Daoy (cell line): Measurements from ENCODE around the gene IRF9. TPM values are rescaled to one million over a fixed set of nuclear protein-coding genes. Genes with fewer than 3 reads are reported as not detected.

Source experiments
- DNase-seq: peaks from one replicate; pipeline ENCODE4 v3.0.0-alpha.2; 2015; ENCODE audit warnings: low read depth
- total RNA-seq: library from RNA; depleted of rRNA; stranded (reverse); fragments of >200 nt; shearing (Covaris generic); gene quantifications from 2 replicates; pipeline ENCODE4 v1.2.3, GENCODE V29; 2014; rRNA removed

The IRF9 gene
- total RNA-seq, 1 experiment from 2014 or later, result 7.9 TPM

DNA sequence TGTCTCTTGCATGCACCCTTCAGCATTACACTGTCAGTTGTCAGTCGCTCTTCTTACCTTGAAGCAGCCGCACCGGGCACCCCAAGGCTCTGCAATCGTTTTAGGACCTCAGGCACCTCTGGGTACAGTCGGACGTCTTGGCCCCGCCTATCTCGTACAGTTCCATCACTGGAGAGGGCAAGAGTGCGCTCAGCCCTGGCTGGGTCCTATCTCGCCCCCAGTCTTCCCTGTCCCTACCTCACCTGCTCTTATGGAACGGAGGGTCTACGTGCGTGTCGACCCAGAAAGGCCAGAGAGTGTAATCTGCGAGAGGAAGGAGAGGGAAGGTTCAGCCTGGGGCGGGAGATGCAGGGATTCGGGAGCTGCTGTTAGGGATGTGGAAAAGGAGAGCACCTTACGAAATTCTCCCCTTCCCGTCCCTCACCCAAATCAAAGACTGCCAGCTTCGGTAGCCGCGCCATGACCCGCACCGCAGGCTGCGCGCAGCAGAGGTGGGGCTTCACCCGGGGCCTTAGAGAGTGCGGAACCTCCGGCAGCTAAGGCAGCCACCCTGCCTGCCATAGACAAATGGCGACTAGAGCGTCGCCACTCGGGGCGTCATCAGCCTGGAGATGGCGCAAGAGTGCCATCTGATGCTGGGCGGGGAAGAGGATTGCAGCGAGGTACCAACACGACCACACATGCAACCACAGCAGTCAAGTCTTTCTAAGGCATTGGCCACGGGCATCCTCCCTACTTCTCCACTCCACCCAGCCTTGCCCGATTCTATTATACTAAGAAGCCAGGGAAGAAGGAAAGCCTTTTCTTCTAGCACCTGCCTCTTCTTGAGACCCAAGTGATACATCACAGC, 54.7 kb downstream of the IRF9 start, which contains the start of gene MDP1:
TSS of gene MDP1 (minus strand) at position 572 of the 850 bp plus-strand sequence. CDS start at position 461, 111 bp downstream.
- DNase-seq, result peak; percentile 89

Other genes starting within 250 kb of the IRF9 start
- 32.0 and 52.7 TPM in 2 replicates for gene DHRS4, start 207.5 kb upstream of the IRF9 start, total RNA-seq
- 10.7 and 18.7 TPM in 2 replicates for gene DHRS4L2, start 172.3 kb upstream of the IRF9 start, total RNA-seq
- gene CARMIL3, start 109.3 kb upstream of the IRF9 start, total RNA-seq, result under 0.01 TPM in 1 of 2 replicates, not detected in the other
- gene CPNE6, start 89.7 kb upstream of the IRF9 start, total RNA-seq, result not detected in 2 replicates
- gene PCK2, start 67.0 kb upstream of the IRF9 start, total RNA-seq, result 6.6 and 12.6 TPM in 2 replicates
- 68.9 and 75.2 TPM in 2 replicates for gene DCAF11, start 46.5 kb upstream of the IRF9 start, total RNA-seq
- gene NRL, start 46.3 kb upstream of the IRF9 start, total RNA-seq, result 3.1 and 5.9 TPM in 2 replicates
- 2.7 TPM in 1 of 2 replicates, not detected in the other for gene FITM1, start 30.6 kb upstream of the IRF9 start, total RNA-seq
- 191 and 208 TPM in 2 replicates for gene PSME1, start 25.1 kb upstream of the IRF9 start, total RNA-seq
- 25.4 and 46.5 TPM in 2 replicates for gene EMC9, start 19.7 kb upstream of the IRF9 start, total RNA-seq
- 241 and 245 TPM in 2 replicates for gene PSME2, start 14.7 kb upstream of the IRF9 start, total RNA-seq
- 49.7 and 68.1 TPM in 2 replicates for gene RNF31, start 13.8 kb upstream of the IRF9 start, total RNA-seq
- gene REC8, start 10.8 kb downstream of the IRF9 start, total RNA-seq, result not detected in 2 replicates
- 165 and 275 TPM in 2 replicates for gene IPO4, start 27.6 kb downstream of the IRF9 start, total RNA-seq
- gene TM9SF1, start 34.2 kb downstream of the IRF9 start, total RNA-seq, result 91.9 and 98.7 TPM in 2 replicates
- not detected in 2 replicates for gene TSSK4, start 44.4 kb downstream of the IRF9 start, total RNA-seq
- gene CHMP4A, start 52.2 kb downstream of the IRF9 start, total RNA-seq, result 60.1 and 89.8 TPM in 2 replicates
- gene MDP1, start 54.8 kb downstream of the IRF9 start, total RNA-seq, result 12.7 and 18.9 TPM in 2 replicates
- gene NEDD8, start 71.1 kb downstream of the IRF9 start, total RNA-seq, result 308 and 348 TPM in 2 replicates
- gene GMPR2, start 71.7 kb downstream of the IRF9 start, total RNA-seq, result 83.3 and 112 TPM in 2 replicates
- gene TINF2, start 81.4 kb downstream of the IRF9 start, total RNA-seq, result 34.6 and 48.3 TPM in 2 replicates
- gene TGM1, start 101.9 kb downstream of the IRF9 start, total RNA-seq, result 0.69 and 2.6 TPM in 2 replicates
- 21.5 and 22.1 TPM in 2 replicates for gene RABGGTA, start 110.3 kb downstream of the IRF9 start, total RNA-seq
- gene DHRS1, start 138.5 kb downstream of the IRF9 start, total RNA-seq, result 1.7 and 4.9 TPM in 2 replicates
- gene NOP9, start 138.6 kb downstream of the IRF9 start, total RNA-seq, result 15.8 and 17.1 TPM in 2 replicates
- gene CIDEB, start 146.7 kb downstream of the IRF9 start, total RNA-seq, result 0.06 TPM in 1 of 2 replicates, not detected in the other
- 6.9 and 16.7 TPM in 2 replicates for gene LTB4R2, start 148.9 kb downstream of the IRF9 start, total RNA-seq
- 2.5 and 6.3 TPM in 2 replicates for gene LTB4R, start 150.2 kb downstream of the IRF9 start, total RNA-seq
- 0.17 TPM in 1 of 2 replicates, not detected in the other for gene ADCY4, start 173.8 kb downstream of the IRF9 start, total RNA-seq
- not detected in 2 replicates for gene RIPK3, start 178.7 kb downstream of the IRF9 start, total RNA-seq
- 14.5 and 28.8 TPM in 2 replicates for gene NFATC4, start 206.9 kb downstream of the IRF9 start, total RNA-seq
- gene NYNRIN, start 237.7 kb downstream of the IRF9 start, total RNA-seq, result 0.33 and 0.57 TPM in 2 replicates